Kidney (tissue), 22 donors: ENCODE data around the gene KLHL28. TPM values are rescaled to one million over a fixed set of nuclear protein-coding genes. Genes with fewer than 3 reads are reported as not detected.
A peak's percentile ranks its signal among the peaks of the same experiment; 100 is the strongest.

Experiments used
- DNase-seq, 5 donors: peaks; one replicate each; pipeline ENCODE4 v3.0.0-alpha.2; 2013 to 2020
- FAIRE-seq: peaks from 2 replicates; lab custom pipeline; 2012; peaks lifted over from hg19 to GRCh38; lab: Jason Lieb, UNC
- H3K27ac ChIP-seq, 2 donors: one replicate each; pipeline ENCODE4 v1.7.0; 2013; ENCODE audit warnings: low read depth in 2 of 2, low read length in 2 of 2, inconsistent platforms in 1 of 2
- H3K27me3 ChIP-seq: one replicate; pipeline ENCODE4 v1.7.1; 2013; ENCODE audit warnings: low read length, inconsistent platforms; ENCODE audit not compliant: control insufficient read depth, insufficient read depth
- H3K36me3 ChIP-seq, 3 donors: one replicate each; pipeline versions ENCODE4 v1.7.0 to v1.7.1; 2013; ENCODE audit warnings: low read length in 3 of 3, control low read depth in 1 of 3, inconsistent platforms in 1 of 3; ENCODE audit not compliant: insufficient read depth in 3 of 3, control insufficient read depth in 2 of 3
- H3K4me1 ChIP-seq, 3 donors: one replicate each; pipeline versions ENCODE4 v1.7.0 to v1.7.1; 2013; ENCODE audit warnings: low read length in 3 of 3, inconsistent platforms in 1 of 3, low read depth in 1 of 3; ENCODE audit not compliant: control insufficient read depth in 2 of 3, insufficient read depth in 2 of 3
- H3K4me3 ChIP-seq, 3 donors: one replicate each; pipeline versions ENCODE4 v1.7.0 to v1.8.1; 2013; ENCODE audit warnings: low read length in 3 of 3, control low read depth in 1 of 3, inconsistent platforms in 1 of 3
- H3K9ac ChIP-seq, 3 donors: one replicate each; pipeline versions ENCODE4 v1.7.0 to v1.7.1; 2013; ENCODE audit warnings: low read length in 3 of 3, control low read depth in 1 of 3, inconsistent platforms in 1 of 3
- H3K9me3 ChIP-seq, 3 donors: one replicate each; pipeline versions ENCODE4 v1.7.0 to v1.7.1; 2013; ENCODE audit warnings: low read length in 3 of 3, control low read depth in 1 of 3, inconsistent platforms in 1 of 3; ENCODE audit not compliant: control insufficient read depth in 2 of 3, insufficient read depth in 1 of 3
- intact Hi-C: fragments of 100-400 bp; cut with DNase I; formaldehyde crosslinking; loops from one replicate; pipeline ENCODE4 v1.11.1; 2022
- long read RNA-seq, 10 donors: library from polyadenylated mRNA in 1 of 10; unstranded in 1 of 10; transcript quantifications; one replicate each; pipeline ENCODE4 v2.0.0 and lab custom pipeline, GENCODE V29; 2021 to 2026
- polyA plus RNA-seq: library from polyadenylated mRNA; stranded (reverse); fragments of 350-450 nt; fragmentation: Illumina TruSeq; extraction: RNeasy Lipid Tissue Mini Kit (QIAGEN cat#74804); gene quantifications from one replicate; pipeline ENCODE4 v1.2.3, GENCODE V29; 2014; ENCODE audit warnings: low read depth, low replicate concordance; ENCODE audit not compliant: insufficient read depth
- total RNA-seq: library from RNA; stranded (reverse); fragmentation: NEBNext Ultra II Directional; extraction: Animal tissue kit (Norgen Biotek cat#: 25700); gene quantifications from one replicate; pipeline ENCODE4 v1.2.1, GENCODE V29; 2021
- TF ChIP-seq, protein P1 (sequence below): IDR thresholded peaks from 3 replicates; pipeline ENCODE4 v1.5.1; 2012; ENCODE audit warnings: mild to moderate bottlenecking, moderate library complexity, borderline replicate concordance; ENCODE audit not compliant: insufficient read depth; ENCODE audit errors: extremely low read depth
- donor health status: control.
- donor health status: control.
- donor health status: control.
- donor health status: control.
- donor health status: control.
- donor health status: DM: yes; HTN: yes; CAD: no.
- donor health status: Normal renal cell carcinoma (clear cell type).

The KLHL28 gene, protein sequence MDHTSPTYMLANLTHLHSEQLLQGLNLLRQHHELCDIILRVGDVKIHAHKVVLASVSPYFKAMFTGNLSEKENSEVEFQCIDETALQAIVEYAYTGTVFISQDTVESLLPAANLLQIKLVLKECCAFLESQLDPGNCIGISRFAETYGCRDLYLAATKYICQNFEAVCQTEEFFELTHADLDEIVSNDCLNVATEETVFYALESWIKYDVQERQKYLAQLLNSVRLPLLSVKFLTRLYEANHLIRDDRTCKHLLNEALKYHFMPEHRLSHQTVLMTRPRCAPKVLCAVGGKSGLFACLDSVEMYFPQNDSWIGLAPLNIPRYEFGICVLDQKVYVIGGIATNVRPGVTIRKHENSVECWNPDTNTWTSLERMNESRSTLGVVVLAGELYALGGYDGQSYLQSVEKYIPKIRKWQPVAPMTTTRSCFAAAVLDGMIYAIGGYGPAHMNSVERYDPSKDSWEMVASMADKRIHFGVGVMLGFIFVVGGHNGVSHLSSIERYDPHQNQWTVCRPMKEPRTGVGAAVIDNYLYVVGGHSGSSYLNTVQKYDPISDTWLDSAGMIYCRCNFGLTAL
- total RNA-seq, result 16.3 TPM
- polyA plus RNA-seq, result 1.6 TPM
- long read RNA-seq, donor 1, partial matches to known transcripts, result 0 of 1 reads
- long read RNA-seq, donor 1, other reads (novel, unspliced or antisense), result 0 of 1 reads
- long read RNA-seq, donor 2, full-length matches to known transcripts, result 1 of 1 reads
- long read RNA-seq, donor 2, partial matches to known transcripts, result 0 of 1 reads
- long read RNA-seq, donor 2, other reads (novel, unspliced or antisense), result 0 of 1 reads
- long read RNA-seq, donor 3, partial matches to known transcripts, result 58 of 58 reads
- long read RNA-seq, donor 3, other reads (novel, unspliced or antisense), result 0 of 58 reads
- long read RNA-seq, donor 4, result 0 reads
- long read RNA-seq, donor 5, result 0 reads
- long read RNA-seq, donor 6, full-length matches to known transcripts, result 2 of 8 reads
- long read RNA-seq, donor 6, partial matches to known transcripts, result 6 of 8 reads
- long read RNA-seq, donor 6, other reads (novel, unspliced or antisense), result 0 of 8 reads
- long read RNA-seq, donor 7, partial matches to known transcripts, result 4 of 9 reads
- long read RNA-seq, donor 7, other reads (novel, unspliced or antisense), result 5 of 9 reads
- long read RNA-seq, donor 8, full-length matches to known transcripts, result 3 of 3 reads
- long read RNA-seq, donor 8, partial matches to known transcripts, result 0 of 3 reads
- long read RNA-seq, donor 8, other reads (novel, unspliced or antisense), result 0 of 3 reads
- long read RNA-seq, donor 9, partial matches to known transcripts, result 11 of 11 reads
- long read RNA-seq, donor 9, other reads (novel, unspliced or antisense), result 0 of 11 reads
- long read RNA-seq, donor 10, partial matches to known transcripts, result 0 of 2 reads
- long read RNA-seq, donor 10, other reads (novel, unspliced or antisense), result 0 of 2 reads

DNA sequence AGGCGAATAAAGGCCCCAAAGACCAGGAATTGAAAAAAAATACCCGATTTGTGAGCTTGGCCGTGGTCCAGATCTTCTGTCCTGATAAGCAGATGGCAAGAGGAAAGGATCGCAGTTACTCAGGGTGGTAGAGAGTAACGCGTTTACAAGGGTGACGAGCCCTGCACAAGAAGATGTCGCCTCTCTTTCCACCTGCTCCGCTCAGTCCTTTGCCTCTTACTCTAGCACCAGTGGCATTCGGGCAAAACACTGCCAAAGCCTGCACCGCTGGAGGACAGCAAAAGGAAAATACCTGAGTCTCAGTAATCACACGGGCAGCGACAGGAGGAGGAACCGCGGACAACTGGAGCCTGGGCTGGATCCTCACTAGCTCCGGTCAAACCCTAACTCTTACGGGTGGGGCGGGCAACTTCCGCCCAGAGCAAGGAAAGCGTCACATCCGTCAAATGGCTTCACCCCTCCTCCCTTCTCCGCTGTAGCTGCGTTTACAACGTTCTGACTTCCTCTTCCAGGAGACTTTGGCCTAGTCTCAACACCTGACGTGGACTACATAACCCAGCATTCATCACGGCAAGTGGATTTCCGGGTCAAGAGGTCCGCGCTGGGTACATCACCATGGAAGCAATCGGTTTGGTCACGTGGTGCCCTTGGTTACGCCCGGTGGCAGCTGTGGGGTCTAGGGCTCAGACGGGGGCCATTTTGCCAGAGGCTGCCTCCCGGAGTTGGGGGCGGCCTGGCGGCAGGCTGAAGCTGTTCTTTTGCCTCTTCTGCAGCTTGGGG, at the start of gene KLHL28, which contains the start of gene TOGARAM1:
Gene KLHL28 (minus strand): TSS at position 394 of the 780 bp plus-strand sequence. CDS start 16,019 bp downstream, outside the sequence.
Gene TOGARAM1 (plus strand): TSS at position 637 of the 780 bp plus-strand sequence. CDS start 232 bp downstream, outside the sequence.
- peak within 1 kb of the TSS; percentile 84 to 100 (median 98) for H3K4me3 ChIP-seq
- DNase-seq (peak; percentile 98 to 100 (median 99)), FAIRE-seq (peak; percentile 98)
- H3K27ac ChIP-seq, result peak within 1 kb of the TSS; percentile 71 to 80
- H3K9me3 ChIP-seq, result no peaks in the 10 kb centered on the region
- H3K4me1 ChIP-seq, result peaks cover 3 to 15% (median 11%) of the 10 kb centered on the region in 3 donors
- H3K36me3 ChIP-seq, result no peaks in the 10 kb centered on the region
- intact Hi-C loops, result no loop called here
- H3K9ac ChIP-seq, result peak within 1 kb of the TSS; percentile 61 to 100 (median 88)
- TF ChIP-seq, protein P1, sequence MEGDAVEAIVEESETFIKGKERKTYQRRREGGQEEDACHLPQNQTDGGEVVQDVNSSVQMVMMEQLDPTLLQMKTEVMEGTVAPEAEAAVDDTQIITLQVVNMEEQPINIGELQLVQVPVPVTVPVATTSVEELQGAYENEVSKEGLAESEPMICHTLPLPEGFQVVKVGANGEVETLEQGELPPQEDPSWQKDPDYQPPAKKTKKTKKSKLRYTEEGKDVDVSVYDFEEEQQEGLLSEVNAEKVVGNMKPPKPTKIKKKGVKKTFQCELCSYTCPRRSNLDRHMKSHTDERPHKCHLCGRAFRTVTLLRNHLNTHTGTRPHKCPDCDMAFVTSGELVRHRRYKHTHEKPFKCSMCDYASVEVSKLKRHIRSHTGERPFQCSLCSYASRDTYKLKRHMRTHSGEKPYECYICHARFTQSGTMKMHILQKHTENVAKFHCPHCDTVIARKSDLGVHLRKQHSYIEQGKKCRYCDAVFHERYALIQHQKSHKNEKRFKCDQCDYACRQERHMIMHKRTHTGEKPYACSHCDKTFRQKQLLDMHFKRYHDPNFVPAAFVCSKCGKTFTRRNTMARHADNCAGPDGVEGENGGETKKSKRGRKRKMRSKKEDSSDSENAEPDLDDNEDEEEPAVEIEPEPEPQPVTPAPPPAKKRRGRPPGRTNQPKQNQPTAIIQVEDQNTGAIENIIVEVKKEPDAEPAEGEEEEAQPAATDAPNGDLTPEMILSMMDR, result no peak
- H3K27me3 ChIP-seq, result no peaks in the 10 kb centered on the region

DNA sequence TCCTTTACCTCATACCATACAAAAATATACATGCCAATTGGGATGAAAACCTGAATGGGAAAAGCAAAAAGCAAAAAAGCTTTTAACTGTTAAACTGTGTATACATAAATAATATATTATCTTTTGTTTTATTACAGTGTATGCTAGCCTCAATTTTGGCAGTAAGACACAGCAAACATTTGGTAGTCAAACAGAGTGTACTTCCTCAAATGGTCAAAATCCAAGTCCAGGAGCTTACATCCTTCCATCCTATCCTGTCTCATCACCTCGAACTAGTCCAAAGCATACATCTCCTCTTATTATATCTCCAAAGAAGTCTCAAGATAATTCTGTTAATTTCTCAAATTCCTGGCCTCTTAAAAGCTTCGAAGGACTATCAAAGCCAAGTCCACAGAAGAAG, 42.2 kb upstream of the KLHL28 start:
- DNase-seq (no peak), FAIRE-seq (no peak)
- Histone ChIP-seq H3K36me3 (peaks cover 0 to 2% (median 0%) of the 10 kb centered on the region in 3 donors), H3K9ac (no peak overlapping the region), H3K27me3 (no peaks in the 10 kb centered on the region), H3K4me3 (no peak overlapping the region), H3K9me3 (no peaks in the 10 kb centered on the region), H3K27ac (no peak overlapping the region), H3K4me1 (no peaks in the 10 kb centered on the region)
- TF ChIP-seq, protein P1, result no peak
- intact Hi-C loops, result no loop called here
